GM19328 (cell line): ENCODE measurements around the gene RHBDD1.

Experiments used
- ATAC-seq: cut with Tn5 transposase; IDR thresholded peaks from one replicate; pipeline ENCODE4 v1.9.1; 2021; ENCODE audit warnings: mild to moderate bottlenecking, moderate library complexity; ENCODE audit not compliant: unreplicated experiment

RHBDD1 gene

GRCh38 chr2:226883296-226883795, 47.5 kb downstream of the RHBDD1 start:
- ATAC-seq, result no peak

GRCh38 chr2:226884166-226884565, 48.3 kb downstream of the RHBDD1 start:
- ATAC-seq, result no peak

- no peak for ATAC-seq
Observed at GRCh38 chr2:226885769-226886435, 50.0 kb downstream of the RHBDD1 start.

- ATAC-seq, result no peak
Observed at GRCh38 chr2:226887940-226888339, 52.1 kb downstream of the RHBDD1 start.

GRCh38 chr2:226888378-226888965, 52.6 kb downstream of the RHBDD1 start:
- no peak for ATAC-seq

GRCh38 chr2:226888971-226889370, 53.1 kb downstream of the RHBDD1 start:
- no peak for ATAC-seq

- no peak for ATAC-seq
Observed at GRCh38 chr2:226890286-226890685, 54.4 kb downstream of the RHBDD1 start.

GRCh38 chr2:226891780-226892590, 56.1 kb downstream of the RHBDD1 start:
- no peak for ATAC-seq

GRCh38 chr2:226892729-226893128, 56.9 kb downstream of the RHBDD1 start:
- ATAC-seq, result no peak

GRCh38 chr2:226893216-226893615, 57.4 kb downstream of the RHBDD1 start:
- no peak for ATAC-seq

- ATAC-seq, result no peak
Observed at GRCh38 chr2:226894752-226895151, 58.9 kb downstream of the RHBDD1 start.

- no peak for ATAC-seq
Observed at GRCh38 chr2:226895579-226895978, 59.7 kb downstream of the RHBDD1 start.

GRCh38 chr2:226898121-226898520, 62.3 kb downstream of the RHBDD1 start:
- ATAC-seq, result no peak

GRCh38 chr2:226898897-226899296, 63.0 kb downstream of the RHBDD1 start:
- ATAC-seq, result no peak

GRCh38 chr2:226902041-226902966, 66.5 kb downstream of the RHBDD1 start:
- no peak for ATAC-seq

- ATAC-seq, result no peak
Observed at GRCh38 chr2:226903179-226903578, 67.3 kb downstream of the RHBDD1 start.

- peak; percentile 36 for ATAC-seq
Observed at GRCh38 chr2:226904592-226904991, 68.7 kb downstream of the RHBDD1 start.

GRCh38 chr2:226905718-226906117, 69.9 kb downstream of the RHBDD1 start:
- peak; percentile 8 for ATAC-seq

- ATAC-seq, result peak; percentile 66
Observed at GRCh38 chr2:226906163-226906693, 70.4 kb downstream of the RHBDD1 start.

GRCh38 chr2:226909126-226909525, 73.3 kb downstream of the RHBDD1 start:
- no peak for ATAC-seq
